ENCODE measurements around the gene UROC1.

GRCh38 chr3:126557415-126557745, 39.8 kb upstream of the UROC1 start:
- no peak for TF ChIP-seq DR1 (CRISPR knock-in tag; IDR thresholded peaks at IDR 0.05)
- TF ChIP-seq JUND (CRISPR knock-in tag; IDR thresholded peaks at IDR 0.05): no peak
- no peak for TF ChIP-seq REST (IDR thresholded peaks at IDR 0.05; ENCODE audit: borderline replicate concordance in 1 of 2, low read depth in 1 of 2, low read length in 2 of 2)
- TF ChIP-seq PBX3 (CRISPR knock-in tag; IDR thresholded peaks at IDR 0.05; ENCODE audit: borderline replicate concordance): no peak
- no peak for TF ChIP-seq ZNF331 (CRISPR knock-in tag; IDR thresholded peaks at IDR 0.05)
- no peak for TF ChIP-seq MZF1 (CRISPR knock-in tag; IDR thresholded peaks at IDR 0.05; ENCODE audit: borderline replicate concordance)
- TF ChIP-seq PRDM15 (CRISPR knock-in tag; IDR thresholded peaks at IDR 0.05): no peak
